Right ventricle myocardium superior (tissue), 1 donor: ENCODE data around the gene NUCB1. TPM values are rescaled to one million over a fixed set of nuclear protein-coding genes. Genes with fewer than 3 reads are reported as not detected.
A peak's percentile ranks its signal among the peaks of the same experiment; 100 is the strongest.
"Not testable (repeated sequence)": the region's sequence is repeated elsewhere in the genome, so short reads cannot be mapped to it uniquely, and the experiment has no call there.

Experiments used
- ATAC-seq: fragments of 200-7000 bp; cut with Tn5 transposase; one replicate; pipeline ENCODE4 v1.9.1; 2020; ENCODE audit warnings: mild to moderate bottlenecking; ENCODE audit not compliant: poor library complexity
- DNase-seq: peaks from one replicate; pipeline ENCODE4 v3.0.0-alpha.2; 2020
- intact Hi-C: fragments of 100-400 bp; cut with DNase I; formaldehyde crosslinking; loops from one replicate; pipeline ENCODE4 v1.11.2; 2022
- total RNA-seq: library from RNA; stranded (reverse); fragmentation: NEBNext Ultra II Directional; extraction: Animal tissue kit (Norgen Biotek cat#: 25700); gene quantifications from one replicate; pipeline ENCODE4 v1.2.1, GENCODE V29; 2021
- donor health status: DM: no; HTN: yes; CAD: no; lungs with severe emphysema.

The NUCB1 gene
- total RNA-seq, 1 donor from 2014 or later = 237 TPM

DNA sequence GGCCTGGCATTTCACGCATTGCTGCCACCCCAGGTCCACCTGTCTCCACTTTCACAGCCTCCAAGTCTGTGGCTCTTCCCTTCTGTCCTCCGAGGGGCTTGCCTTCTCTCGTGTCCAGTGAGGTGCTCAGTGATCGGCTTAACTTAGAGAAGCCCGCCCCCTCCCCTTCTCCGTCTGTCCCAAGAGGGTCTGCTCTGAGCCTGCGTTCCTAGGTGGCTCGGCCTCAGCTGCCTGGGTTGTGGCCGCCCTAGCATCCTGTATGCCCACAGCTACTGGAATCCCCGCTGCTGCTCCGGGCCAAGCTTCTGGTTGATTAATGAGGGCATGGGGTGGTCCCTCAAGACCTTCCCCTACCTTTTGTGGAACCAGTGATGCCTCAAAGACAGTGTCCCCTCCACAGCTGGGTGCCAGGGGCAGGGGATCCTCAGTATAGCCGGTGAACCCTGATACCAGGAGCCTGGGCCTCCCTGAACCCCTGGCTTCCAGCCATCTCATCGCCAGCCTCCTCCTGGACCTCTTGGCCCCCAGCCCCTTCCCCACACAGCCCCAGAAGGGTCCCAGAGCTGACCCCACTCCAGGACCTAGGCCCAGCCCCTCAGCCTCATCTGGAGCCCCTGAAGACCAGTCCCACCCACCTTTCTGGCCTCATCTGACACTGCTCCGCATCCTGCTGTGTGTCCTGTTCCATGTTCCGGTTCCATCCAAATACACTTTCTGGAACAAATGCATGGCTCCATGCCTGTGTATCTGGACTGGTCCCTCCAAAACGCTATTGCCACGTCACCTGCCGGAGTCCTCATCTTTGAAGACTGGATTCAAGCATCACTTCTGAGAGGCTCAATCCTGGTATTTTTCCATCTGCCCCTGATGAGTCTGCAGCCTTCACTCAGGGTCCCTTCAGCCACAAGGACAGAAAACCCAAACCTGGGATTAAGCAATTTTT lies 22.7 kb downstream of the NUCB1 start:
- DNase-seq (no peak), ATAC-seq (no peak)
- intact Hi-C loops = no loop called here

DNA sequence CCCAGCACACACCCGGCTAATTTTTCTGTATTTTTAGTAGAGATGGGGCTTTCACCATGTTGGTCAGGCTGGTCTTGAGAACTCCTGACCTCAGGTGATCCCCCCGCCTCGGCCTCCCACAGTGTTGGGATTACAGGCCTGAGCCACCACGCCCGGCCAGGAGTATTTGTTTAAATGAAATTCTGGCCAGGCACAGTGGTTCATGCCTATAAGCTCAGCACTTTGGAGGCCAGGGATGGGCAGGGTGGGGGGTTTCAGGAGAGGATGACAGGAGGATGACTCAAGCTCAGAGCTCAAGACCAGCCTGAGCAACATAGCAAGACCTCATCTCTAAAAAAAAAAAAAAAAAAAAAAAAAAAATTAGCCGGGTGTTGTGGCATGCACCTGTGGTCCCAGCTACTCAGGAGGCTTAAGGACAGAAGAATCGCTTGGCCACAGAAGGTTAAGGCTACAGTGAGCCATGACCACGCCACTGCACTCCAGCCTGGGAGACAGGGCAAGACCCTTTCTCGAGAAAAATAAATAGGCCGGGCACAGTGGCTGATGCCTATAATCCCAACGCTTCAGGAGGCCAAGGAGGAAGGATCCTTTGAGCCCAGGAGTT lies 25.2 kb downstream of the NUCB1 start:
- DNase-seq (no peak), ATAC-seq (no peak)
- intact Hi-C loops = no loop called here

DNA sequence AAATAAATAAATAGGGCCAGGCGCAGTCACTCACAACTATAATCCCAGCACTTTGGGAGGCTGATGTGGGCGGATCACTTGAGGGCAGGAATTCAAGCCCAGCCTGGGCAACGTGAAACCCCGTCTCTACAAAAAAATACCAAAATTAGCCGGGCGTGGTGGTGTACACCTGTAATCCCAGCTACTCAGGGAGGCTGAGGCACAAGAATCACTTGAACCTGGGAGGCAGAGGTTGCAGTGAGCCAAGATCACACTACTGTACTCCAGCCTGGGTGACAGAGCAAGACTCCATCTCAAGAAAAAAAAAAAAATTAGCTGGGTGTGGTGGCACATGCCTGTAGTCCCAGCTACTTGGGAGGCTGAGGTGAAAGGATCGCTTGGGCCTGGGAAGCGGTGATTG lies 25.8 kb downstream of the NUCB1 start:
- DNase-seq, intact Hi-C loops, ATAC-seq: not testable (repeated sequence)

DNA sequence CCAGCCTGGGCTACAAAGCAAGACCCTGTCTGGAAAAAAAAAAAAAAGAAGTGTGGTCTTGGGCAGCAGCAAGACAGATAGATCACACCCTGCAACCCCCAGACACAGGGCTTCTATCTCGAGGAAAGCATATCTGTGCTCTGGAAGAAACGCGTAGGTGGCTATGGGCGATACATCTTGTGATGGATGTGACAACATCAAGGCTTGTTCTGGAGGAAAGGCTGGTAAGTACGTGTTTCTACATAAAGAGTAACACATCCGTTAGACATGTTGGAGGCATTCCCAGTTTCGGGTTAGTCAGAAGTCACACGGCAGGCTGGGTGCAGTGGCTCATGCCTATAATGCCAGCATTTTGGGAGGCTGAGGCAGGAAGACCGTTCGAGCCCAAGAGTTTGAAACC lies 26.8 kb downstream of the NUCB1 start:
- intact Hi-C loops = no loop called here
- DNase-seq = no peak
- peak; percentile 20 for ATAC-seq

DNA sequence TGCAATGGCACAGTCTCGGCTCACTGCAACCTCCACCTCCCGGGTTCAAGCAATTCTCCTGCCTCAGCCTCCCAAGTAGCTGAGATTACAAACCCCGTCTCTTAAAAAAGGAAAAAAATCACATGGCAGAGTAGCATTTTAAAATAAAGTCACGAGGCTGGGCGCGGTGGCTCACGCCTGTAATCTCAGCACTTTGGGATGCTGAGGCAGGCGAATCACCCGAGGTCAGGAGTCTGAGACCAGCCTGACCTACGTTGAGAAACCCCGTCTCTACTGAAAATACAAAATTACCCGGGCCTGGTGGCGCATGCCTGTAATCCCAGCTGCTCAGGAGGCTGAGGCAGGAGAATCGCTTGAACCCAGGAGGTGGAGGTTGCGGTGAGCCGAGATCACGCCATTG lies 27.6 kb downstream of the NUCB1 start:
- intact Hi-C loops, ATAC-seq, DNase-seq: not testable (repeated sequence)

DNA sequence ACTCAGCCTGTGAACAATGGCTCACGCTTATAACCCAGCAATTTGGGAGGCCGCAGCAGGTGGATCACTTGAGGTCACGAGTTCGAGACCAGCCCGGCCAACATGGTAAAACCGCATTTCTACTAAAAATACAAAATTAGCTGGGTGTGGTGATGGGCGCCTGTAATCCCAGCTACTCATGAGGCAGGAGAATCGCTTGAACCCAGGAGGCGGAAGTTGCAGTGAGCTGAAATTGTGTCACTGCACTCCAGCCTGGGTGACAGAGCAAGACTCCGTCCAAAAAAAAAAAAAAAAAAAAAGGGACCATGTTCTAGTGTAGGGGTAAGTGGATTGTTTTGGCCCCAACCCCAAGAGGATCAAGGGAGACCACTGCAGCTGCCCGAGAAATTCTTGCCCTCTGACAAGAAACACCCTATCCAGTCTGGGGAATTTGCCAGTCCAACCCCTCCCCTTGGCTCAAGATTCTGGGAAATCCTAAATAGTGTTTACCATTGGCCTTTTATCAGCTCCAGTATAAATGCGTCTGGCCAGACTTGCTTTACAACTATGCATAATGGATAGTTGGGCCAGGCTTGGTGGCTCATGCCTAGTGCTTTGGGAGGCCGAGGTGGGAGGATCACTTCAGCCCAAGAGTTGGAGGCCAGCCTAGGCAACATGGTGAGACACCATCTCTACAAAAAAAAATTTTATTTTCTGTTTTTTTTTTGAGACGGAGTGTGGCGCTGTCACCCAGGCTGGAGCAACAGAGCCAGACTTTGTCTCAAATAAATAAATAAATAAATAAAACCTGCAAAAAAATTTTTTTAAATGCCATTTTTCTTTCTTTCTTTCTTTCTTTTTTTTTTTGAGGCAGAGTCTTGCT lies 28.3 kb downstream of the NUCB1 start:
- no peak for DNase-seq
- intact Hi-C loops = no loop called here
- no peak for ATAC-seq

DNA sequence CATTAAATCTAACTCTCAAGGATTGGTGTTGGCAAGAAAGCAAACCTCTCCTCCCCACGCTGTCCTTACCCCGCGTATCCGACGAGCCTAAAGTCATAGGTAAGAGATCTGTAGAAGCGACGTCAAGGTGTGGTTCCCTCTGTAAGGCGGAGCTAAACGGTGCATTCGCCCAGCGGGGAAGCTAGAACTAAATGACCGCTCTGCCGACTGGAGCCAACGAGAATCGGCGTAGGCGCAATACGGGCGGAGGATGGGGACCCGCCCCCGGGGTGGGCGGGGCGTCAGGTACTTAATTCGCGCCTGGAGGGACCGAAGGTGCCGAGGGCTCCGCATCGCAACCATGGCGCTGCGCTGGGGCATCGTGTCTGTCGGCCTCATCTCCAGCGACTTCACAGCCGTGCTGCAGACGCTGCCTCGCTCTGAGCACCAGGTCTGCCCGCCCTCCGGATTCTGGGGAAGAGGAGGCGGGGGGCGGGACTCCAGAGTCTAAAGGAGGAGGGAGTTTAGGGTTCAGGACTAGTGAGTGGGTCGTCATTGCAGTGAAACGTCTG lies 33.3 kb downstream of the NUCB1 start, which contains the start of gene DHDH:
TSS of gene DHDH (plus strand) at position 318 of the 551 bp plus-strand sequence. CDS start at position 341, 23 bp downstream.
- intact Hi-C loops = no loop called here
- DNase-seq = peak; percentile 81
- ATAC-seq = peak; percentile 90

DNA sequence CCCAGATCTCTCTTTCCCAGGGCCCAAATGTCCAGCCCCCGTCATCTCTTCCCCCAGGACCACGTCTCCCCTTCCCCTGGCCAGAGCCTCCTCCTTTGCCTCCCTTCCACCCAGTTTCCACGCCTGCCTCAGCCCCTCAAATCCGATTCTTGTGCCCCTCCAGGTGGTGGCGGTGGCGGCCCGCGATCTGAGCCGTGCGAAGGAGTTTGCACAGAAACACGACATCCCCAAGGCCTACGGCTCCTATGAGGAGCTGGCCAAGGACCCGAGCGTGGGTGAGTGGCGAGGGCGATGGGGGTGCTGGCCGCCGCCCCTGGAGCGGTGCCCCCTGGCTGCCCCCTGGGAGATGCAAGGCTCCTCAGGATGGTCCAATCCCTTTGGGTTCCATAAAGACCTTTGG lies 34.7 kb downstream of the NUCB1 start:
- ATAC-seq (no peak), DNase-seq (no peak)
- intact Hi-C loops = no loop called here

DNA sequence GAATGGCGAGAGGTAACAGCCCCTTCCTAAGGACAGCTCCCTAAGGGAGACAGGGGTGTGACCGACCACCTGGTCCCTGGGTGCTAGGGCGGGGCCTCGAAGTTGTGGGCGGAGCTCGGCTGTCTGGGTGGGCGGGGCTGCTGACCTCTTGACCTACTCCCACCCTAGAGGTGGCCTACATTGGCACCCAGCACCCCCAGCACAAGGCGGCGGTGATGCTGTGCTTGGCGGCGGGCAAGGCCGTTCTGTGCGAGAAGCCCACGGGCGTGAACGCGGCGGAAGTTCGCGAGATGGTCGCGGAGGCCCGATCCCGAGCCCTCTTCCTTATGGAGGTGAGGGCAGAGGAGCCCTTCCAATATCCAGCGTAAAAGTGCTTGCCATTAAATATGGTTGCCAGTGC lies 35.8 kb downstream of the NUCB1 start:
- intact Hi-C loops = no loop called here
- ATAC-seq (no peak), DNase-seq (no peak)

DNA sequence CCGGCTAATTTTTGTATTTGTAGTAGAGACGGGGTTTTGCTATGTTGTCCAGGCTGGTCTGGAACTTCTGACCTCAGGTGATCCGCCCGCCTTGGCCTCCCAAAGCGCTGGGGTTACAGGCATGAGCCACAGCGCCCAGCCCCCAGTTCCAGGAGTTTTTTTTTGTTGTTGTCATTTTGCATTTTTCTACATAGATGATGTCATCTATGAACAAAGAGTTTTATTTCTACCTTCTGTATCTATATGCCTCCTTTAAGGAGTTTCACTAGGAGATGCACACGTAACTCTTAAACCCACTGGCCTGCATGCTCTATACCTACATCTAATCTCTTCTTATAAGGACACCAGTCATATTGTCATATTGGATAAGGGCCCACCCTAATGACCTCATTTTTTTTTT lies 38.1 kb downstream of the NUCB1 start:
- no peak for DNase-seq
- intact Hi-C loops = no loop called here
- ATAC-seq = no peak

DNA sequence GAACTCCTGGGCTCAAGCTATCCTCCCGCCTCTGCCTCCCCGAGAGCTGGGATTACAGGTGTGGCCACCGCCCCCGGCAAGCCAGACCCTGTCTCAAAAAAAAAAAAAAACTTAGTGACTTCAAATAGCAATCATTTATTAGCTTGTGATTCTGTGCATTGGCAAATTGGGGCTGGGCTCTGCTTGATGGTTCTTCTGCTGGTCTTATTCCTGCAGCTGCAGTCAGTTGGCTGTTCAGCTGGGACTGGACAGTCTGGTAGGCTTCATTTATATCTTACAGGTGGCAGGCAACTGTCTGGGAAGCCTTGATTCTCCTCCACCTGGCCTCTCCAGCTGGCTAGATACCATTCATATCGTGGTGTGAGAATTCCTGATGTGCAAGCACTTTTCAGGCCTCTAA lies 40.8 kb downstream of the NUCB1 start:
- DNase-seq = no peak
- intact Hi-C loops = no loop called here
- no peak for ATAC-seq

DNA sequence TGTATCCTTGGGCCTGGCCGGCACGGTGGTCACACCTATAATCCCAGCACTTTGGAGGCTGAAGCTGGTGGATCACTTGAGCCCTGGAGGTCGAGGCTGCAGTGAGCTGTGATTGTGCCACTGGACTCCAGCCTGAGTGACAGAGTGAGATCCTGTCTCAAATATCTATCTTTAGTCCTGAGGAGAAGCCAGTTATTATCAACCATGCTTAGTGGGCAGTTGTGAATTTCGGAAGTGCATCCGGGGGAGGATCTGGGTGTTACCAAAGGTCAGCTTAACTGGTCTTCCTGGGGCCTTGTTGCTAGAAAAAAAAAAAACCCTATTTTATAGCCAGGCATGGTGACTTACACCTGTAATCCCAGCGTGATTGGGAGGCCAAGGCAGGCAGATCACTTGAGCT lies 43.0 kb downstream of the NUCB1 start:
- no peak for DNase-seq
- intact Hi-C loops = no loop called here
- ATAC-seq = no peak

DNA sequence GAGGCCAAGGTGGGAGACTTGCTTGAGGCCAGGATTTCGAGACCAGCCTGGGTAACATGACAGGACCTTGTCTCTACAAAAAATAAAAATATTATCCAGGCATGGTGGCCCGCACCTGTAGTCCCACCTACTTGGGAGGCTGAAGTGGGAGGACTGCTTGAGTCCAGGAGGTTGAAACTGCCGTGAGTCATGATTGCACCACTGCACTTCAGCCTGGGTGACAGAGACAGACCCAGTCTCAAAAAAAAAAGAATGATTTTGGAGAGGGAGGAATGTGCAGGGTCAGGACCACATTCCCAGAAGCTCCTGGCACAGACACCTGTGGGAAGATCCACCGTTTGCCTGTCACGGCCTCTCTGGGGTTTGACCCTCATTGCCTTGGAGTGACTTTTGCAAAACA lies 45.3 kb downstream of the NUCB1 start:
- no peak for DNase-seq
- ATAC-seq = no peak
- intact Hi-C loops = no loop called here

DNA sequence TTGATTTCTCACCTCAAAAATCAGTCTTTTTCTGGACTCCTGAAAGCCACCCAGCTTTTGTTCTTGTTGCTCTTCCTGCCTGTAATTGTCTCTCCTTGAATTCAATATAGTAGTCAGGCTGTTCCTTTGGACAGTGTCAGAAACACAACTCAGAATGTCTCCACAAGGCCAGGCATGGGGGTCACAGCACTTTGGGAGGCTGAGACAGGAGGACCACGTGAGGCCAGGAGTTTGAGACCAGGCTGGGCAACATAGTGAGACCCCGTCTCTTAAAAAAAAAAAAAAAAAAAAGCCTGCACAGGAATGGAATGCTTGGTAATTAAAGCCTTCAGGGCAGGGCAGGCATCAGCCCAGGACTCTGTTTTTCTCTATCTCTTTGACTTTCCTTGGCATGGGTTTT lies 45.7 kb downstream of the NUCB1 start:
- DNase-seq = no peak
- intact Hi-C loops = no loop called here
- no peak for ATAC-seq

DNA sequence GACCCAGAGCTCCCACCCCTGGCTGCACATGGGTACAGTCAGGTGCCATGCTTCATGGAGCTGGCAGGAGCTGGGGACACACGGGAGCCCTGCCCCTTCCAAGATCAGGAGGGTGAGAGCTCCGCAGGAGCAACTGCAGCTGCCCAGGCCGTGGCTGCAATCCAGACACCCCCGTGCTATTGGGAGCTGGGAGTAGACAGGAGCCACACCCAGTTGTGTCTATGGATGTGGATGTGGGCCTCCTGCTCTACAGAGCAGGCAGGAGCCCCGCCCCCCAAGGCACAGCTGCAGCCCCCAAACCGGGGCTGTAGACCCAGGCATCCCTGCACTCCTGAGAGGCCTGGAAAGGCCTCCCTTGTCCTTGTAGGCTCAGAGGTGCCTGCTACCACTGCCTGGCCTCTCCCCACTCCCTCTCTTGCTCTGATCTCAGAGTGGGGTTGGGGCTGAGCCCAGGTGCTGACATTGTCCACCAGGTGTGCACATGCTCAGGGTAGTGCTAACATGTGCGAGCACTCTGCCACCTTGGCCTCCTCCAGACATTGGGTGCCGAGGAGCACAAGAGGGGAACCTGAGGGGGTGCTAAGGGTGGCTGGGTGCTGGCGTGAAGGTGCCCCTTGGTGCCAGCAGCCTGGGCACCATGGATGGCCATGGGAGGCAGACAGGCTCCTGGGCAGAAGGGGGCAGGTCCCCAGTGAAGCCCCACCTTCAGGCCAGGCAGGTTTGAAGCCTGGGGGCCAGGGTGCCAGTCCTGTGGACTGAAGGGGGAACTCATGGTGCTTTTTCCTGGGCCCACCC lies 46.5 kb downstream of the NUCB1 start:
- intact Hi-C loops = no loop called here
- DNase-seq (no peak), ATAC-seq (no peak)

DNA sequence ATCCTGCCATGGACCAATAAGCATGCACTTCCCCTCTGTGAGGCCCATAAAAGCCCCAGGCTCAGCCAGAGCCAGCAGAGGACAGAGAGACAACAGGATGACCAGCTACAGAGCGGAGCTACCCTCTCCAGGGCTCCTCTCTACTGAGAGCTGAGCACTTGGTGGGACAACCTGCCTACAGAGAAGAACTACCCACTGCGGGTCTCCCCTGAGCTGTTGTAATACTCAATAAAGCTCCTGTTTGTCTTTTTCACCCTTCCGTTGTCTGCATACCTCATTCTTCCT lies 47.1 kb downstream of the NUCB1 start:
- no peak for ATAC-seq
- no peak for DNase-seq
- intact Hi-C loops = no loop called here

DNA sequence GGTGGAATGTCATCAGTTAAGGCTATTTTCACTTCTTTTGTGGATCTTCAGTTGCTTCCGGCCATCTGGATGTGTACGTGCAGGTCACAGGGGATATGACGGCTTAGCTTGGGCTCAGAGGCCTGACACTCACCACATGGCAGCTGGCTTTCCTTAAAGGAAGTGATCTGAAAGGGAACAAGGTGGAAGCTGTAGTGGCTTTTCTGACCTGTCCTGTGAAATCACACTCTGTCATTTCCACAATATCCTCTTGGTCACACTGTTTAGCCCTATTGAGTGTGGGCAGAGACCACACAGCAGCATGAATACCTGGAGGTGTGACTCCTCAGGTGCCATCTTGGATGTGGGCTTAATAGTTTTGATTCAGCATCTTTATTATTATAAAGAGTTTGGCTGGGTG lies 50.0 kb downstream of the NUCB1 start:
- intact Hi-C loops = no loop called here
- DNase-seq (no peak), ATAC-seq (no peak)

DNA sequence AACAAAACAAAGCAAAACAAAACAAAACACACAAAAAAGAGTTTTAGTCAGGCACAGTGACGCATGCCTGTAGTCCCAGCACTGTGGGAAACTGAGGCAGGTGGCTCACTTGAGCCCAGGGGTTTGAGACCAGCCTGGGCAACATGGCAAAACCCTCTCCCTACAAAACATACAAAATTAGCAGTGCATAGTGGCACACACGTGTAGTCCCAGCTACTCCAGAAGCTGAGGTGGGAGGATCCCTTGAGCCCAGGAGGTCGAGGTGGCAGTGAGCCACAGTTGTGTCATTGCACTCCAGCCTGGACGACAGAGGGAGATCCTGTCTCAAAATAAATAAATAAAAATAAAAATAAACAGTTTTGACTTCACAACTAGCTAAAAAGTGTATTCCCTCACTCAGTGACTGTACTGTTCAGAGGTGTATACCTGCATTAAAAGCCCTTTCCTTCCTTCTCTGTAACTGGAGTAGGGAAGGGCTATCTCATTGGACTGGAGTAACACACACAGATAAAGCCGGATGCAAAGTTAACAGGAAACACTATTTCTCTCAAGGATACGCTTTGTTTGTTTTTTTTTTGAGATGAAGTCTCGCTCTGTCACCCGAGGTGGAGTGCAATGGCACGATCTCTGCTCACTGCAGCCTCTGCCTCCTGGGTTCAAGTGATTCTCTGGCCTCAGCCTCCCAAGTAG lies 50.9 kb downstream of the NUCB1 start:
- ATAC-seq (no peak), DNase-seq (no peak)
- intact Hi-C loops = no loop called here
